Endothelial cell (in vitro differentiated cells): ENCODE data around the gene NKAIN1. TPM values are rescaled to one million over a fixed set of nuclear protein-coding genes. Genes with fewer than 3 reads are reported as not detected.

ENCODE experiments used
- DNase-seq: peaks from one replicate; pipeline ENCODE4 v3.0.0; 2021; ENCODE audit warnings: low spot score
- H3K27ac Mint-ChIP-seq: one replicate; pipeline ENCODE4 v1.8.0; 2021; ENCODE audit warnings: mixed read lengths, inconsistent platforms; ENCODE audit not compliant: unreplicated experiment
- H3K27me3 Mint-ChIP-seq: one replicate; pipeline ENCODE4 v1.8.0; 2021; ENCODE audit warnings: mild to moderate bottlenecking, moderate library complexity, mixed read lengths, inconsistent platforms; ENCODE audit not compliant: unreplicated experiment
- H3K36me3 Mint-ChIP-seq: one replicate; pipeline ENCODE4 v1.8.0; 2021; ENCODE audit warnings: mild to moderate bottlenecking, low read depth, mixed read lengths, inconsistent platforms; ENCODE audit not compliant: unreplicated experiment
- H3K4me1 Mint-ChIP-seq: one replicate; pipeline ENCODE4 v1.8.0; 2021; ENCODE audit warnings: mild to moderate bottlenecking, mixed read lengths, inconsistent platforms; ENCODE audit not compliant: unreplicated experiment
- H3K4me3 Mint-ChIP-seq: one replicate; pipeline ENCODE4 v1.8.0; 2021; ENCODE audit warnings: mild to moderate bottlenecking, mixed read lengths, inconsistent platforms; ENCODE audit not compliant: unreplicated experiment
- H3K9me3 Mint-ChIP-seq: one replicate; pipeline ENCODE4 v1.8.0; 2021; ENCODE audit warnings: mixed read lengths, inconsistent platforms; ENCODE audit not compliant: unreplicated experiment
- CTCF ChIP-seq: fragments of 200-600 bp; sonication (generic); IDR thresholded peaks from one replicate; pipeline ENCODE4 v1.5.0; 2021; ENCODE audit warnings: antibody characterized with exemption; ENCODE audit not compliant: unreplicated experiment
- total RNA-seq: library from RNA; stranded (reverse); fragmentation: NEBNext Ultra II Directional; extraction: Animal tissue kit (Norgen Biotek cat#: 25700); gene quantifications from one replicate; pipeline ENCODE4 v1.2.1, GENCODE V29; 2021; ENCODE audit not compliant: unreplicated experiment

NKAIN1 gene
- total RNA-seq, 1 donor from 2014 or later = 3.7 TPM

- peaks cover 3% of the 10 kb centered on the region for H3K27me3 Mint-ChIP-seq
- peaks cover 18% of the 10 kb centered on the region for H3K4me1 Mint-ChIP-seq
- no peak overlapping the region for H3K27ac Mint-ChIP-seq
- no peak for DNase-seq
- TF ChIP-seq CTCF = no peak
- no peak overlapping the region for H3K4me3 Mint-ChIP-seq
- H3K9me3 Mint-ChIP-seq = no peaks in the 10 kb centered on the region
- no peaks in the 10 kb centered on the region for H3K36me3 Mint-ChIP-seq
Observed at GRCh38 chr1:31219489-31219888, 20.2 kb downstream of the NKAIN1 start.

GRCh38 chr1:31218705-31219104, 21.0 kb downstream of the NKAIN1 start:
- H3K9me3 Mint-ChIP-seq = no peaks in the 10 kb centered on the region
- peaks cover 20% of the 10 kb centered on the region for H3K4me1 Mint-ChIP-seq
- no peak overlapping the region for H3K4me3 Mint-ChIP-seq
- TF ChIP-seq CTCF = no peak
- peaks cover 3% of the 10 kb centered on the region for H3K27me3 Mint-ChIP-seq
- DNase-seq = no peak
- no peak overlapping the region for H3K27ac Mint-ChIP-seq
- H3K36me3 Mint-ChIP-seq = no peaks in the 10 kb centered on the region

- H3K27ac Mint-ChIP-seq = no peak overlapping the region
Observed at GRCh38 chr1:31216016-31216415, 23.7 kb downstream of the NKAIN1 start.

GRCh38 chr1:31215065-31215570, 24.6 kb downstream of the NKAIN1 start:
- H3K27me3 Mint-ChIP-seq = peaks cover 2% of the 10 kb centered on the region
- H3K27ac Mint-ChIP-seq = no peak overlapping the region
- peaks cover 15% of the 10 kb centered on the region for H3K4me1 Mint-ChIP-seq
- no peak for TF ChIP-seq CTCF
- no peaks in the 10 kb centered on the region for H3K36me3 Mint-ChIP-seq
- no peak for DNase-seq
- no peaks in the 10 kb centered on the region for H3K9me3 Mint-ChIP-seq
- no peak overlapping the region for H3K4me3 Mint-ChIP-seq

More at GRCh38 chr1:31216016-31216415, 23.7 kb downstream of the NKAIN1 start:
- H3K4me3 Mint-ChIP-seq = no peak overlapping the region
- DNase-seq = peak; percentile 56
- H3K36me3 Mint-ChIP-seq = no peaks in the 10 kb centered on the region
- H3K4me1 Mint-ChIP-seq = peaks cover 15% of the 10 kb centered on the region
- peaks cover 2% of the 10 kb centered on the region for H3K27me3 Mint-ChIP-seq
- no peaks in the 10 kb centered on the region for H3K9me3 Mint-ChIP-seq
- no peak for TF ChIP-seq CTCF

GRCh38 chr1:31214316-31215064, 25.2 kb downstream of the NKAIN1 start:
- no peaks in the 10 kb centered on the region for H3K36me3 Mint-ChIP-seq
- no peak for TF ChIP-seq CTCF

More at GRCh38 chr1:31214316-31215064, 25.2 kb downstream of the NKAIN1 start:
- Mint-ChIP-seq H3K4me1 (peaks cover 15% of the 10 kb centered on the region), H3K4me3 (no peak overlapping the region), H3K9me3 (no peaks in the 10 kb centered on the region), H3K27ac (no peak overlapping the region), H3K27me3 (peaks cover 2% of the 10 kb centered on the region)
- no peak for DNase-seq
